ENCODE measurements around the gene FAAP20.

- no peak for TF ChIP-seq CTCF (IDR thresholded peaks at IDR 0.05; ENCODE audit: low read length)
- no peak for TF ChIP-seq EZH2 (IDR thresholded peaks at IDR 0.05; ENCODE audit: borderline replicate concordance, low read length)
Measured at GRCh38 chr1:2166254-2166653, 28.3 kb downstream of the FAAP20 start.

All from OCI-LY1 (cell line).